C4-2B (cell line): ENCODE results near the gene TRAF3IP1.

Experiments
- H3K27ac ChIP-seq: fragments of 450-650 bp; 2 replicates; pipeline ENCODE4 v1.5.1; 2017
- CTCF ChIP-seq: fragments of 450-650 bp; conservative IDR thresholded peaks from 2 replicates; pipeline ENCODE4 v1.5.1; 2017; ENCODE audit warnings: mild to moderate bottlenecking
- ZFX ChIP-seq: fragments of 450-650 bp; IDR thresholded peaks from 2 replicates; pipeline ENCODE4 v1.6.1; 2017

The TRAF3IP1 gene

GRCh38 chr2:238438856-238439849 is 118.8 kb downstream of the TRAF3IP1 start:
- TF ChIP-seq CTCF (no peak), ZFX (no peak)
- peak overlapping the region; percentile 36 for H3K27ac ChIP-seq

- no peak overlapping the region for H3K27ac ChIP-seq
- TF ChIP-seq CTCF (no peak), ZFX (no peak)
Observed at GRCh38 chr2:238439917-238440316, 119.6 kb downstream of the TRAF3IP1 start.

GRCh38 chr2:238440331-238440730 is 120.0 kb downstream of the TRAF3IP1 start:
- H3K27ac ChIP-seq, result peak overlapping the region; percentile 41; the same call in 1 of the 2 replicates
- TF ChIP-seq CTCF, result no peak
- no peak for TF ChIP-seq ZFX

- TF ChIP-seq CTCF (no peak), ZFX (no peak)
- H3K27ac ChIP-seq, result peak overlapping the region; percentile 41; the same call in 1 of the 2 replicates
Observed at GRCh38 chr2:238440767-238441166, 120.4 kb downstream of the TRAF3IP1 start.

GRCh38 chr2:238441262-238442114 is 121.2 kb downstream of the TRAF3IP1 start:
- TF ChIP-seq CTCF (no peak), ZFX (no peak)
- H3K27ac ChIP-seq, result peak overlapping the region; percentile 41

- H3K27ac ChIP-seq, result peak overlapping the region; percentile 41; the same call in 1 of the 2 replicates
Observed at GRCh38 chr2:238442257-238442656, 121.9 kb downstream of the TRAF3IP1 start.

GRCh38 chr2:238444242-238444641 is 123.9 kb downstream of the TRAF3IP1 start:
- no peak overlapping the region for H3K27ac ChIP-seq
- TF ChIP-seq CTCF, result no peak
- no peak for TF ChIP-seq ZFX
